PC-9 (cell line): ENCODE data around the gene NRG3. TPM values are rescaled to one million over a fixed set of nuclear protein-coding genes. Genes with fewer than 3 reads are reported as not detected.

ENCODE experiments used
- BruUV-seq: library from RNA; stranded (reverse); fragments of 400-500 nt; replicated peaks from 2 replicates; lab custom pipeline; 2021; lab: Mats Ljungman, UMichigan
- CTCF ChIA-PET: fragments of 300-600 bp; sonication (Branson Sonifier 250); formaldehyde crosslinking; loops from one replicate; lab custom pipeline; 2022; ENCODE audit warnings: antibody characterized with exemption; lab: Charles Lee
- POLR2A ChIA-PET: fragments of 300-600 bp; sonication (Branson Sonifier 250); formaldehyde crosslinking; loops from one replicate; lab custom pipeline; 2022; ENCODE audit warnings: antibody characterized with exemption; ENCODE audit not compliant: unreplicated experiment; lab: Charles Lee
- DNase-seq, 2 experiments: peaks; one replicate each; pipeline versions ENCODE4 v3.0.0 to v3.0.0-alpha.2; 2015 to 2022; ENCODE audit warnings: mixed read lengths in 1 of 2
- H2AFZ ChIP-seq: fragments of 200-600 bp; sonication (generic); 2 replicates; pipeline ENCODE4 v1.8.1; 2017; ENCODE audit warnings: antibody characterized with exemption
- H3F3A ChIP-seq: fragments of 200-600 bp; sonication (generic); 2 replicates; pipeline ENCODE4 v1.8.1; 2017; ENCODE audit warnings: antibody characterized with exemption, mild to moderate bottlenecking, low read depth; ENCODE audit not compliant: insufficient read depth
- H3K27ac ChIP-seq: fragments of 200-600 bp; sonication (generic); 2 replicates; pipeline ENCODE4 v1.6.1; 2016; ENCODE audit warnings: mixed run types
- H3K27me3 ChIP-seq: fragments of 200-600 bp; sonication (generic); 2 replicates; pipeline ENCODE4 v1.6.1; 2016; ENCODE audit warnings: low read depth, mixed run types; ENCODE audit not compliant: insufficient read depth
- H3K36me3 ChIP-seq: fragments of 200-600 bp; sonication (generic); 2 replicates; pipeline ENCODE4 v1.6.1; 2016; ENCODE audit warnings: low read depth, mixed run types
- H3K4me1 ChIP-seq: fragments of 200-600 bp; sonication (generic); replicated peaks from 2 replicates; pipeline ENCODE4 v1.6.1; 2016; ENCODE audit warnings: mixed run types; ENCODE audit not compliant: insufficient read depth
- H3K4me2 ChIP-seq: fragments of 200-600 bp; sonication (generic); 2 replicates; pipeline ENCODE4 v1.6.1; 2017; ENCODE audit warnings: mixed run types
- H3K4me3 ChIP-seq: fragments of 200-600 bp; sonication (generic); 2 replicates; pipeline ENCODE4 v1.6.1; 2016; ENCODE audit warnings: mixed run types
- H3K79me2 ChIP-seq: fragments of 200-600 bp; sonication (generic); 2 replicates; pipeline ENCODE4 v1.6.1; 2017; ENCODE audit warnings: low read depth, mixed run types
- H3K9me2 ChIP-seq: fragments of 200-600 bp; sonication (generic); 2 replicates; pipeline ENCODE4 v1.8.1; 2017; ENCODE audit warnings: mild to moderate bottlenecking; ENCODE audit not compliant: insufficient read depth
- H3K9me3 ChIP-seq: fragments of 200-600 bp; sonication (generic); 2 replicates; pipeline ENCODE4 v1.8.1; 2016; ENCODE audit warnings: low read depth; ENCODE audit not compliant: insufficient read depth
- H4K20me1 ChIP-seq: fragments of 200-600 bp; sonication (generic); 2 replicates; pipeline ENCODE4 v1.8.1; 2017; ENCODE audit not compliant: insufficient read depth
- CTCF ChIP-seq: fragments of 200-600 bp; sonication (generic); conservative IDR thresholded peaks from 2 replicates; pipeline ENCODE4 v1.6.1; 2017; ENCODE audit warnings: mixed run types, antibody characterized with exemption, mild to moderate bottlenecking, moderate library complexity
- EZH2 ChIP-seq: fragments of 200-600 bp; sonication (generic); IDR thresholded peaks from 2 replicates; pipeline ENCODE4 v1.8.0; 2017; ENCODE audit warnings: antibody characterized with exemption, low read depth
- intact Hi-C: fragments of 100-400 bp; cut with micrococcal nuclease; formaldehyde crosslinking; loops from one replicate; pipeline ENCODE4 v1.10.0; 2022; ENCODE audit not compliant: unreplicated experiment
- total RNA-seq: library from RNA; stranded (reverse); gene quantifications from 2 replicates; pipeline ENCODE4 v1.2.3, GENCODE V29; 2021

The NRG3 gene
- total RNA-seq, 1 experiment from 2014 or later, result not detected

DNA sequence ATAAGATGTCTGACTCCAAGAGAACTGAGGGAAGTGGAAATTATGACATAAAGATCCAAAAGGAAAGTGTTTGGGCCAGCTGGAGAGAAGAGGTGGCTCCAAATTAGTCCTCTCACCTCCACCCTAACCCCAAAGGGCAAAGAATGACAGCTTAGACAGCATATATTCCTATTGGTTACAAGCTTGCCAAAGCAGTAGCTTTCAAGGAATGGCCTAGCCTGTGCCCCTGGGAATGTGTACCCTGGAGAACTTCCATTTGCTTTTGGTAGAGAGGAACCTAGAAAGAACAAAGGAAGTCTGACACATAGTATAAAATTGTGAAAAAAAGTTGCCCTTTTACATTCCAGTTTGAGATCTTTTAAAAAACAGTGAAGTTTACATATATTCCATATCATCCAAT, 11.2 kb upstream of the NRG3 start:
- POLR2A ChIA-PET, result no interaction called here

DNA sequence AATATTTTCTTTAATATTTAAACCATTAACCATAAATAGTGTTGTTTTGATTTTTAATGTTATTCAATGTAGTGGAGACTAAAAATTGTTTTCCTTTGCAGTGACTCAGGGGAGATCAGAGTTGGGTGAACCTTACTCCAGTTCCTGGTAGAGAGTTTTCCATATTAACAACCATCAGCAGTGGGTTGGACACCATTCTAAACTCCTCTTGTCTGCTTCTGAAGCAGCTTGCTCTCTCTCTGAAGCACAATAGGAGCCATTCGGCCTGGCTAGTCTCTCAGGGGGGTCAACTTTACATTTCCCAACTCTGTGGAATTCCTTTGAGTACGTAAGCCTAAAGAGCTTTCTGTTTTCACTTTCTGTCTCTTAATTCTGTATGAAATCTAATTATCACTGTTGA, 9.4 kb upstream of the NRG3 start:
- H3K4me3 ChIP-seq, result no peak overlapping the region
- no peaks in the 10 kb centered on the region for H3K9me2 ChIP-seq
- H3K4me2 ChIP-seq, result no peak overlapping the region
- H3K27me3 ChIP-seq, result no peaks in the 10 kb centered on the region
- POLR2A ChIA-PET, result interaction anchor here (0.7 kb wide), 1 partner anchor 188 kb away, joined by 4 read pairs; no protein-coding TSS in a partner anchor
- no peak overlapping the region for H2AFZ ChIP-seq
- no peak for DNase-seq
- H3K9me3 ChIP-seq, result no peaks in the 10 kb centered on the region
- CTCF ChIA-PET, result no interaction called here
- intact Hi-C loops, result no loop called here
- BruUV-seq, result no TSS peak
- no peaks in the 10 kb centered on the region for H3K4me1 ChIP-seq
- H3K27ac ChIP-seq, result no peak overlapping the region
- no peaks in the 10 kb centered on the region for H3K36me3 ChIP-seq
- H3F3A ChIP-seq, result no peaks in the 10 kb centered on the region
- no peaks in the 10 kb centered on the region for H3K79me2 ChIP-seq
- no peaks in the 10 kb centered on the region for H4K20me1 ChIP-seq
- no peak for TF ChIP-seq CTCF
- no peak for TF ChIP-seq EZH2

More for the DNA sequence above, 11.2 kb upstream of the NRG3 start:
- H3K79me2 ChIP-seq, result no peaks in the 10 kb centered on the region
- H2AFZ ChIP-seq, result no peak overlapping the region
- intact Hi-C loops, result no loop called here
- CTCF ChIA-PET, result no interaction called here
- H3K4me1 ChIP-seq, result no peaks in the 10 kb centered on the region
- H4K20me1 ChIP-seq, result no peaks in the 10 kb centered on the region
- no peak overlapping the region for H3K4me2 ChIP-seq
- H3K27ac ChIP-seq, result no peak overlapping the region
- H3K4me3 ChIP-seq, result no peak overlapping the region
- no peaks in the 10 kb centered on the region for H3K27me3 ChIP-seq
- no peaks in the 10 kb centered on the region for H3F3A ChIP-seq
- TF ChIP-seq EZH2 (no peak), CTCF (no peak)
- DNase-seq, result no peak
- BruUV-seq, result no TSS peak
- H3K9me3 ChIP-seq, result no peaks in the 10 kb centered on the region
- no peaks in the 10 kb centered on the region for H3K9me2 ChIP-seq
- H3K36me3 ChIP-seq, result no peaks in the 10 kb centered on the region

- H3K4me3 ChIP-seq, result no peak overlapping the region
- H4K20me1 ChIP-seq, result no peaks in the 10 kb centered on the region
- no peaks in the 10 kb centered on the region for H3K9me3 ChIP-seq
- no peak overlapping the region for H2AFZ ChIP-seq
- DNase-seq, result no peak
- no peaks in the 10 kb centered on the region for H3K27me3 ChIP-seq
- H3K4me2 ChIP-seq, result no peak overlapping the region
- no peaks in the 10 kb centered on the region for H3K4me1 ChIP-seq
- no peaks in the 10 kb centered on the region for H3K79me2 ChIP-seq
- BruUV-seq, result no TSS peak
- CTCF ChIA-PET, result no interaction called here
- intact Hi-C loops, result no loop called here
- POLR2A ChIA-PET, result no interaction called here
- no peaks in the 10 kb centered on the region for H3K9me2 ChIP-seq
- no peaks in the 10 kb centered on the region for H3K36me3 ChIP-seq
- no peaks in the 10 kb centered on the region for H3F3A ChIP-seq
- H3K27ac ChIP-seq, result no peak overlapping the region
- TF ChIP-seq EZH2 (no peak), CTCF (no peak)
Measured at GRCh38 chr10:81866753-81867152, 8.2 kb upstream of the NRG3 start.
